GM23338 (cell line): ENCODE measurements around the gene OTUD4. TPM values are rescaled to one million over a fixed set of nuclear protein-coding genes. Genes with fewer than 3 reads are reported as not detected.
A peak's percentile ranks its signal among the peaks of the same experiment; 100 is the strongest.

Source experiments
- ATAC-seq: fragments of 200-7000 bp; cut with Tn5 transposase; 3 replicates; pipeline ENCODE4 v1.9.1; 2020
- DNase-seq: peaks from one replicate; pipeline ENCODE4 v3.0.0-alpha.2; 2015; ENCODE audit warnings: low spot score
- H2AFZ ChIP-seq: fragments of 200-600 bp; sonication (generic); 2 replicates; pipeline ENCODE4 v1.8.0; 2016; ENCODE audit warnings: antibody characterized with exemption, mild to moderate bottlenecking, moderate library complexity
- H3F3A ChIP-seq: fragments of 200-600 bp; sonication (generic); replicated peaks from 2 replicates; pipeline ENCODE4 v1.8.0; 2017; ENCODE audit warnings: antibody characterized with exemption, mixed run types, low read depth
- H3K27ac ChIP-seq: fragments of 200-600 bp; sonication (generic); 2 replicates; pipeline ENCODE4 v1.6.1; 2016; ENCODE audit warnings: low read depth
- H3K27me3 ChIP-seq: fragments of 200-600 bp; sonication (generic); 2 replicates; pipeline ENCODE4 v1.8.0; 2016; ENCODE audit warnings: mild to moderate bottlenecking, mixed run types, moderate library complexity; ENCODE audit not compliant: insufficient read depth
- H3K36me3 ChIP-seq: fragments of 200-600 bp; sonication (generic); 2 replicates; pipeline ENCODE4 v1.8.0; 2016; ENCODE audit warnings: mild to moderate bottlenecking; ENCODE audit not compliant: insufficient read depth
- H3K4me1 ChIP-seq: fragments of 200-600 bp; sonication (generic); 2 replicates; pipeline ENCODE4 v1.8.0; 2016; ENCODE audit warnings: mild to moderate bottlenecking, moderate library complexity; ENCODE audit not compliant: insufficient read depth
- H3K4me2 ChIP-seq: fragments of 200-600 bp; sonication (generic); 2 replicates; pipeline ENCODE4 v1.7.1; 2017; ENCODE audit warnings: mixed run types
- H3K4me3 ChIP-seq: fragments of 200-600 bp; sonication (generic); 2 replicates; pipeline ENCODE4 v1.6.1; 2016; ENCODE audit warnings: mixed run types
- H3K79me2 ChIP-seq: fragments of 200-600 bp; sonication (generic); replicated peaks from 2 replicates; pipeline ENCODE4 v1.8.0; 2017; ENCODE audit warnings: mild to moderate bottlenecking; ENCODE audit not compliant: insufficient read depth
- H3K9me2 ChIP-seq: fragments of 200-600 bp; sonication (generic); 2 replicates; pipeline ENCODE4 v1.8.0; 2017; ENCODE audit not compliant: insufficient read depth
- H4K20me1 ChIP-seq: fragments of 200-600 bp; sonication (generic); replicated peaks from 2 replicates; pipeline ENCODE4 v1.8.0; 2017; ENCODE audit warnings: mild to moderate bottlenecking; ENCODE audit not compliant: insufficient read depth
- H3K27ac Mint-ChIP-seq: 2 replicates; pipeline ENCODE4 v1.8.0; 2020; ENCODE audit warnings: inconsistent platforms, mild to moderate bottlenecking, moderate library complexity, mixed read lengths
- H3K27me3 Mint-ChIP-seq: 3 replicates; pipeline ENCODE4 v1.8.0; 2022; ENCODE audit warnings: low read depth, mild to moderate bottlenecking, moderate library complexity, mixed read lengths, inconsistent platforms; ENCODE audit not compliant: insufficient read depth, poor library complexity
- H3K36me3 Mint-ChIP-seq: 3 replicates; pipeline ENCODE4 v1.8.0; 2021; ENCODE audit warnings: low read depth, mild to moderate bottlenecking, inconsistent platforms, moderate library complexity, mixed read lengths
- H3K4me1 Mint-ChIP-seq: 3 replicates; pipeline ENCODE4 v1.8.0; 2020; ENCODE audit warnings: mild to moderate bottlenecking, inconsistent platforms, mixed read lengths
- H3K4me3 Mint-ChIP-seq: 3 replicates; pipeline ENCODE4 v1.8.0; 2021; ENCODE audit warnings: moderate library complexity, mild to moderate bottlenecking, inconsistent platforms, mixed read lengths
- H3K9me3 Mint-ChIP-seq: 3 replicates; pipeline ENCODE4 v1.8.0; 2020; ENCODE audit warnings: moderate library complexity, mild to moderate bottlenecking, inconsistent platforms, mixed read lengths
- CREB1 ChIP-seq: fragments of 250-450 bp; sonication (Bioruptor Pico); IDR thresholded peaks from 2 replicates; pipeline ENCODE4 v1.5.0; 2020; ENCODE audit warnings: low read depth, mild to moderate bottlenecking, moderate library complexity
- EZH2 ChIP-seq: fragments of 200-600 bp; sonication (generic); IDR thresholded peaks from one replicate; pipeline ENCODE4 v1.8.0; 2017; ENCODE audit warnings: antibody characterized with exemption, mild to moderate bottlenecking, low read depth; ENCODE audit not compliant: unreplicated experiment
- EZH2phosphoT487 ChIP-seq: fragments of 200-600 bp; sonication (generic); IDR thresholded peaks from one replicate; pipeline ENCODE4 v1.8.1; 2018; ENCODE audit warnings: antibody characterized with exemption; ENCODE audit not compliant: unreplicated experiment
- JUNB ChIP-seq: IDR thresholded peaks from one replicate; pipeline ENCODE4 v1.6.1; 2016; ENCODE audit warnings: antibody characterized with exemption; ENCODE audit not compliant: unreplicated experiment
- NANOG ChIP-seq: IDR thresholded peaks from 2 replicates; pipeline ENCODE4 v1.6.1; 2016; ENCODE audit warnings: antibody characterized with exemption, borderline replicate concordance
- POLR2AphosphoS5 ChIP-seq: IDR thresholded peaks from 2 replicates; pipeline ENCODE4 v1.6.1; 2016; ENCODE audit warnings: antibody characterized with exemption, low read depth
- STAT1 ChIP-seq: IDR thresholded peaks from one replicate; pipeline ENCODE4 v1.6.1; 2016; ENCODE audit warnings: antibody characterized with exemption; ENCODE audit not compliant: unreplicated experiment
- ZNF114 ChIP-seq: fragments of 250-450 bp; sonication (Bioruptor Pico); IDR thresholded peaks from 2 replicates; pipeline ENCODE4 v1.5.0; 2020; ENCODE audit warnings: mild to moderate bottlenecking, moderate library complexity
- ZNF331 ChIP-seq: fragments of 250-450 bp; sonication (Bioruptor Pico); IDR thresholded peaks from 2 replicates; pipeline ENCODE4 v1.5.0; 2020; ENCODE audit warnings: low read depth, mild to moderate bottlenecking, moderate library complexity
- polyA plus RNA-seq: library from polyadenylated mRNA; unstranded; fragments of >200 nt; fragmentation: Nextera tagmentation; extraction: Ambion mirVana; gene quantifications from 2 replicates; pipeline ENCODE4 v1.2.1, GENCODE V29; 2016
- total RNA-seq: library from RNA; depleted of rRNA; stranded (reverse); fragments of >200 nt; shearing (Covaris generic); gene quantifications from 2 replicates; pipeline ENCODE4 v1.2.3, GENCODE V29; 2014
- TF ChIP-seq, protein P1 (sequence below): fragments of 250-450 bp; sonication (Bioruptor Pico); IDR thresholded peaks from 2 replicates; pipeline ENCODE4 v1.5.0; 2020; ENCODE audit warnings: mild to moderate bottlenecking, moderate library complexity
- TF ChIP-seq, protein P2 (sequence below): IDR thresholded peaks from one replicate; pipeline ENCODE4 v1.6.1; 2018; ENCODE audit warnings: antibody characterized with exemption; ENCODE audit not compliant: unreplicated experiment
- TF ChIP-seq, protein P3 (sequence below), 2 experiments: fragments of 200-600 bp in 1 of 2; sonication (generic) in 1 of 2; conservative IDR thresholded peaks; 2 replicates each; pipeline versions ENCODE4 v1.5.1 to v1.6.1; 2016 to 2017; ENCODE audit warnings: antibody characterized with exemption in 2 of 2, low read depth in 2 of 2, mild to moderate bottlenecking in 2 of 2, moderate library complexity in 1 of 2
- TF ChIP-seq, protein P4 (sequence below): IDR thresholded peaks from 2 replicates; pipeline ENCODE4 v1.6.1; 2016; ENCODE audit warnings: antibody characterized with exemption

Gene OTUD4
- total and polyA plus RNA-seq, 2 experiments from 2014 or later: 17.9 to 53.2 TPM

DNA sequence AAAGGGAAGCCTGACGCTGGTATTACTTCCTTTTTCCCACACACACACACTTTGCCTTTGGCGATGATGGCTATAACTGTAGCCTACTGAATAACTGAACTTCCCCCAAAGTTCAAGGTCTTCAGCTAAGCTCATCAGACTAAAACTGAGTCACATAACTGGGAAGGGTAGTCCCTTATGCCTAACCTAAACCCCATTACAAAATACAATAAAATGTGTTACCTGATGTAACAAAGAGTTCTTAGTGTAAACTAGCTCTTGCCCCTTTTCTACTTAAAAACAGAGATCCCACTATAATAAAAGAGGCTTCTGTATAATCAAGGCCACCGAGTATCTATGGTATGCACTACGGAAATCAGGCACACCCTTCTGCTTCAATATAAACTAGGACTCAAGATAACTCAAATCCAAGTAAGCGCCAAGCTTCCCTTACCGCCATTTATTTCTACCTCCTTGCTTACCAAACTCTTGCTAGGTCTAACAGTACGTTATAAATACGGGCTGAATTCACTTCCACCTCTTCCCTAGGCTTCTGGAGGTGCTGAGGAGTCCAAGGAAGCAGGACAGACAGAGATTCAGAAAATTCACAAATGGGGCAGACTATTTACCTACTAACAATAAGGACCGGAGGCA lies 2.4 kb downstream of the OTUD4 start:
- H3K27me3 Mint-ChIP-seq: peaks cover 6% of the 10 kb centered on the region
- Histone ChIP-seq H3F3A (no peaks in the 10 kb centered on the region), H3K27ac (peak overlapping the region; percentile 11; the same call in 1 of the 2 replicates), H3K9me2 (no peaks in the 10 kb centered on the region), H4K20me1 (peaks cover 19% of the 10 kb centered on the region), H3K4me2 (peak overlapping the region; percentile 92), H3K4me1 (peaks cover 8% of the 10 kb centered on the region), H3K36me3 (no peaks in the 10 kb centered on the region; the same call in 1 of the 2 replicates), H3K27me3 (no peaks in the 10 kb centered on the region), H3K4me3 (peak overlapping the region; percentile 80), H2AFZ (no peak overlapping the region), H3K79me2 (peaks cover 65% of the 10 kb centered on the region)
- peak overlapping the region; percentile 1; the same call in 1 of the 2 replicates for H3K27ac Mint-ChIP-seq
- TF ChIP-seq EZH2phosphoT487 (no peak), CREB1 (CRISPR knock-in tag) (no peak), STAT1 (no peak), JUNB (no peak), ZNF114 (CRISPR knock-in tag) (no peak), ZNF331 (no peak), POLR2AphosphoS5 (no peak), NANOG (no peak), EZH2 (no peak)
- TF ChIP-seq, protein P1, sequence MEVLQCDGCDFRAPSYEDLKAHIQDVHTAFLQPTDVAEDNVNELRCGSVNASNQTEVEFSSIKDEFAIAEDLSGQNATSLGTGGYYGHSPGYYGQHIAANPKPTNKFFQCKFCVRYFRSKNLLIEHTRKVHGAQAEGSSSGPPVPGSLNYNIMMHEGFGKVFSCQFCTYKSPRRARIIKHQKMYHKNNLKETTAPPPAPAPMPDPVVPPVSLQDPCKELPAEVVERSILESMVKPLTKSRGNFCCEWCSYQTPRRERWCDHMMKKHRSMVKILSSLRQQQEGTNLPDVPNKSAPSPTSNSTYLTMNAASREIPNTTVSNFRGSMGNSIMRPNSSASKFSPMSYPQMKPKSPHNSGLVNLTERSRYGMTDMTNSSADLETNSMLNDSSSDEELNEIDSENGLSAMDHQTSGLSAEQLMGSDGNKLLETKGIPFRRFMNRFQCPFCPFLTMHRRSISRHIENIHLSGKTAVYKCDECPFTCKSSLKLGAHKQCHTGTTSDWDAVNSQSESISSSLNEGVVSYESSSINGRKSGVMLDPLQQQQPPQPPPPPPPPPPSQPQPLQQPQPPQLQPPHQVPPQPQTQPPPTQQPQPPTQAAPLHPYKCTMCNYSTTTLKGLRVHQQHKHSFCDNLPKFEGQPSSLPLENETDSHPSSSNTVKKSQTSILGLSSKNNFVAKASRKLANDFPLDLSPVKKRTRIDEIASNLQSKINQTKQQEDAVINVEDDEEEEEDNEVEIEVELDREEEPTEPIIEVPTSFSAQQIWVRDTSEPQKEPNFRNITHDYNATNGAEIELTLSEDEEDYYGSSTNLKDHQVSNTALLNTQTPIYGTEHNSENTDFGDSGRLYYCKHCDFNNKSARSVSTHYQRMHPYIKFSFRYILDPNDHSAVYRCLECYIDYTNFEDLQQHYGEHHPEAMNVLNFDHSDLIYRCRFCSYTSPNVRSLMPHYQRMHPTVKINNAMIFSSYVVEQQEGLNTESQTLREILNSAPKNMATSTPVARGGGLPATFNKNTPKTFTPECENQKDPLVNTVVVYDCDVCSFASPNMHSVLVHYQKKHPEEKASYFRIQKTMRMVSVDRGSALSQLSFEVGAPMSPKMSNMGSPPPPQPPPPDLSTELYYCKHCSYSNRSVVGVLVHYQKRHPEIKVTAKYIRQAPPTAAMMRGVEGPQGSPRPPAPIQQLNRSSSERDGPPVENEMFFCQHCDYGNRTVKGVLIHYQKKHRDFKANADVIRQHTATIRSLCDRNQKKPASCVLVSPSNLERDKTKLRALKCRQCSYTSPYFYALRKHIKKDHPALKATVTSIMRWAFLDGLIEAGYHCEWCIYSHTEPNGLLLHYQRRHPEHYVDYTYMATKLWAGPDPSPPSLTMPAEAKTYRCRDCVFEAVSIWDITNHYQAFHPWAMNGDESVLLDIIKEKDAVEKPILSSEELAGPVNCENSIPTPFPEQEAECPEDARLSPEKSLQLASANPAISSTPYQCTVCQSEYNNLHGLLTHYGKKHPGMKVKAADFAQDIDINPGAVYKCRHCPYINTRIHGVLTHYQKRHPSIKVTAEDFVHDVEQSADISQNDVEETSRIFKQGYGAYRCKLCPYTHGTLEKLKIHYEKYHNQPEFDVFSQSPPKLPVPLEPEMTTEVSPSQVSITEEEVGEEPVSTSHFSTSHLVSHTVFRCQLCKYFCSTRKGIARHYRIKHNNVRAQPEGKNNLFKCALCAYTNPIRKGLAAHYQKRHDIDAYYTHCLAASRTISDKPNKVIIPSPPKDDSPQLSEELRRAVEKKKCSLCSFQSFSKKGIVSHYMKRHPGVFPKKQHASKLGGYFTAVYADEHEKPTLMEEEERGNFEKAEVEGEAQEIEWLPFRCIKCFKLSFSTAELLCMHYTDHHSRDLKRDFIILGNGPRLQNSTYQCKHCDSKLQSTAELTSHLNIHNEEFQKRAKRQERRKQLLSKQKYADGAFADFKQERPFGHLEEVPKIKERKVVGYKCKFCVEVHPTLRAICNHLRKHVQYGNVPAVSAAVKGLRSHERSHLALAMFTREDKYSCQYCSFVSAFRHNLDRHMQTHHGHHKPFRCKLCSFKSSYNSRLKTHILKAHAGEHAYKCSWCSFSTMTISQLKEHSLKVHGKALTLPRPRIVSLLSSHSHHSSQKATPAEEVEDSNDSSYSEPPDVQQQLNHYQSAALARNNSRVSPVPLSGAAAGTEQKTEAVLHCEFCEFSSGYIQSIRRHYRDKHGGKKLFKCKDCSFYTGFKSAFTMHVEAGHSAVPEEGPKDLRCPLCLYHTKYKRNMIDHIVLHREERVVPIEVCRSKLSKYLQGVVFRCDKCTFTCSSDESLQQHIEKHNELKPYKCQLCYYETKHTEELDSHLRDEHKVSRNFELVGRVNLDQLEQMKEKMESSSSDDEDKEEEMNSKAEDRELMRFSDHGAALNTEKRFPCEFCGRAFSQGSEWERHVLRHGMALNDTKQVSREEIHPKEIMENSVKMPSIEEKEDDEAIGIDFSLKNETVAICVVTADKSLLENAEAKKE (CRISPR knock-in tag): no peak
- TF ChIP-seq, protein P2, sequence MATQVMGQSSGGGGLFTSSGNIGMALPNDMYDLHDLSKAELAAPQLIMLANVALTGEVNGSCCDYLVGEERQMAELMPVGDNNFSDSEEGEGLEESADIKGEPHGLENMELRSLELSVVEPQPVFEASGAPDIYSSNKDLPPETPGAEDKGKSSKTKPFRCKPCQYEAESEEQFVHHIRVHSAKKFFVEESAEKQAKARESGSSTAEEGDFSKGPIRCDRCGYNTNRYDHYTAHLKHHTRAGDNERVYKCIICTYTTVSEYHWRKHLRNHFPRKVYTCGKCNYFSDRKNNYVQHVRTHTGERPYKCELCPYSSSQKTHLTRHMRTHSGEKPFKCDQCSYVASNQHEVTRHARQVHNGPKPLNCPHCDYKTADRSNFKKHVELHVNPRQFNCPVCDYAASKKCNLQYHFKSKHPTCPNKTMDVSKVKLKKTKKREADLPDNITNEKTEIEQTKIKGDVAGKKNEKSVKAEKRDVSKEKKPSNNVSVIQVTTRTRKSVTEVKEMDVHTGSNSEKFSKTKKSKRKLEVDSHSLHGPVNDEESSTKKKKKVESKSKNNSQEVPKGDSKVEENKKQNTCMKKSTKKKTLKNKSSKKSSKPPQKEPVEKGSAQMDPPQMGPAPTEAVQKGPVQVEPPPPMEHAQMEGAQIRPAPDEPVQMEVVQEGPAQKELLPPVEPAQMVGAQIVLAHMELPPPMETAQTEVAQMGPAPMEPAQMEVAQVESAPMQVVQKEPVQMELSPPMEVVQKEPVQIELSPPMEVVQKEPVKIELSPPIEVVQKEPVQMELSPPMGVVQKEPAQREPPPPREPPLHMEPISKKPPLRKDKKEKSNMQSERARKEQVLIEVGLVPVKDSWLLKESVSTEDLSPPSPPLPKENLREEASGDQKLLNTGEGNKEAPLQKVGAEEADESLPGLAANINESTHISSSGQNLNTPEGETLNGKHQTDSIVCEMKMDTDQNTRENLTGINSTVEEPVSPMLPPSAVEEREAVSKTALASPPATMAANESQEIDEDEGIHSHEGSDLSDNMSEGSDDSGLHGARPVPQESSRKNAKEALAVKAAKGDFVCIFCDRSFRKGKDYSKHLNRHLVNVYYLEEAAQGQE: no peak
- TF ChIP-seq, protein P3, sequence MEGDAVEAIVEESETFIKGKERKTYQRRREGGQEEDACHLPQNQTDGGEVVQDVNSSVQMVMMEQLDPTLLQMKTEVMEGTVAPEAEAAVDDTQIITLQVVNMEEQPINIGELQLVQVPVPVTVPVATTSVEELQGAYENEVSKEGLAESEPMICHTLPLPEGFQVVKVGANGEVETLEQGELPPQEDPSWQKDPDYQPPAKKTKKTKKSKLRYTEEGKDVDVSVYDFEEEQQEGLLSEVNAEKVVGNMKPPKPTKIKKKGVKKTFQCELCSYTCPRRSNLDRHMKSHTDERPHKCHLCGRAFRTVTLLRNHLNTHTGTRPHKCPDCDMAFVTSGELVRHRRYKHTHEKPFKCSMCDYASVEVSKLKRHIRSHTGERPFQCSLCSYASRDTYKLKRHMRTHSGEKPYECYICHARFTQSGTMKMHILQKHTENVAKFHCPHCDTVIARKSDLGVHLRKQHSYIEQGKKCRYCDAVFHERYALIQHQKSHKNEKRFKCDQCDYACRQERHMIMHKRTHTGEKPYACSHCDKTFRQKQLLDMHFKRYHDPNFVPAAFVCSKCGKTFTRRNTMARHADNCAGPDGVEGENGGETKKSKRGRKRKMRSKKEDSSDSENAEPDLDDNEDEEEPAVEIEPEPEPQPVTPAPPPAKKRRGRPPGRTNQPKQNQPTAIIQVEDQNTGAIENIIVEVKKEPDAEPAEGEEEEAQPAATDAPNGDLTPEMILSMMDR (conservative IDR thresholded peaks at IDR 0.05; ENCODE audit: low read depth in 2 of 2): no peak
- TF ChIP-seq, protein P4, sequence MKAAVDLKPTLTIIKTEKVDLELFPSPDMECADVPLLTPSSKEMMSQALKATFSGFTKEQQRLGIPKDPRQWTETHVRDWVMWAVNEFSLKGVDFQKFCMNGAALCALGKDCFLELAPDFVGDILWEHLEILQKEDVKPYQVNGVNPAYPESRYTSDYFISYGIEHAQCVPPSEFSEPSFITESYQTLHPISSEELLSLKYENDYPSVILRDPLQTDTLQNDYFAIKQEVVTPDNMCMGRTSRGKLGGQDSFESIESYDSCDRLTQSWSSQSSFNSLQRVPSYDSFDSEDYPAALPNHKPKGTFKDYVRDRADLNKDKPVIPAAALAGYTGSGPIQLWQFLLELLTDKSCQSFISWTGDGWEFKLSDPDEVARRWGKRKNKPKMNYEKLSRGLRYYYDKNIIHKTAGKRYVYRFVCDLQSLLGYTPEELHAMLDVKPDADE: no peak
- H3K4me1 Mint-ChIP-seq: peaks cover 19% of the 10 kb centered on the region
- peaks cover 16% of the 10 kb centered on the region for H3K36me3 Mint-ChIP-seq
- ATAC-seq: no peak
- peak; percentile 25 for DNase-seq
- H3K9me3 Mint-ChIP-seq: no peaks in the 10 kb centered on the region
- H3K4me3 Mint-ChIP-seq: peak overlapping the region; percentile 92
